ENCODE data around the gene SPEM3.

- TF ChIP-seq, protein P1, sequence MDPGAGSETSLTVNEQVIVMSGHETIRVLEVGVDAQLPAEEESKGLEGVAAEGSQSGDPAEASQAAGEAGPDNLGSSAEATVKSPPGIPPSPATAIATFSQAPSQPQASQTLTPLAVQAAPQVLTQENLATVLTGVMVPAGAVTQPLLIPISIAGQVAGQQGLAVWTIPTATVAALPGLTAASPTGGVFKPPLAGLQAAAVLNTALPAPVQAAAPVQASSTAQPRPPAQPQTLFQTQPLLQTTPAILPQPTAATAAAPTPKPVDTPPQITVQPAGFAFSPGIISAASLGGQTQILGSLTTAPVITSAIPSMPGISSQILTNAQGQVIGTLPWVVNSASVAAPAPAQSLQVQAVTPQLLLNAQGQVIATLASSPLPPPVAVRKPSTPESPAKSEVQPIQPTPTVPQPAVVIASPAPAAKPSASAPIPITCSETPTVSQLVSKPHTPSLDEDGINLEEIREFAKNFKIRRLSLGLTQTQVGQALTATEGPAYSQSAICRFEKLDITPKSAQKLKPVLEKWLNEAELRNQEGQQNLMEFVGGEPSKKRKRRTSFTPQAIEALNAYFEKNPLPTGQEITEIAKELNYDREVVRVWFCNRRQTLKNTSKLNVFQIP (CRISPR knock-in tag; IDR thresholded peaks at IDR 0.05; ENCODE audit: borderline replicate concordance, low read depth) = no peak
- TF ChIP-seq, protein P2, sequence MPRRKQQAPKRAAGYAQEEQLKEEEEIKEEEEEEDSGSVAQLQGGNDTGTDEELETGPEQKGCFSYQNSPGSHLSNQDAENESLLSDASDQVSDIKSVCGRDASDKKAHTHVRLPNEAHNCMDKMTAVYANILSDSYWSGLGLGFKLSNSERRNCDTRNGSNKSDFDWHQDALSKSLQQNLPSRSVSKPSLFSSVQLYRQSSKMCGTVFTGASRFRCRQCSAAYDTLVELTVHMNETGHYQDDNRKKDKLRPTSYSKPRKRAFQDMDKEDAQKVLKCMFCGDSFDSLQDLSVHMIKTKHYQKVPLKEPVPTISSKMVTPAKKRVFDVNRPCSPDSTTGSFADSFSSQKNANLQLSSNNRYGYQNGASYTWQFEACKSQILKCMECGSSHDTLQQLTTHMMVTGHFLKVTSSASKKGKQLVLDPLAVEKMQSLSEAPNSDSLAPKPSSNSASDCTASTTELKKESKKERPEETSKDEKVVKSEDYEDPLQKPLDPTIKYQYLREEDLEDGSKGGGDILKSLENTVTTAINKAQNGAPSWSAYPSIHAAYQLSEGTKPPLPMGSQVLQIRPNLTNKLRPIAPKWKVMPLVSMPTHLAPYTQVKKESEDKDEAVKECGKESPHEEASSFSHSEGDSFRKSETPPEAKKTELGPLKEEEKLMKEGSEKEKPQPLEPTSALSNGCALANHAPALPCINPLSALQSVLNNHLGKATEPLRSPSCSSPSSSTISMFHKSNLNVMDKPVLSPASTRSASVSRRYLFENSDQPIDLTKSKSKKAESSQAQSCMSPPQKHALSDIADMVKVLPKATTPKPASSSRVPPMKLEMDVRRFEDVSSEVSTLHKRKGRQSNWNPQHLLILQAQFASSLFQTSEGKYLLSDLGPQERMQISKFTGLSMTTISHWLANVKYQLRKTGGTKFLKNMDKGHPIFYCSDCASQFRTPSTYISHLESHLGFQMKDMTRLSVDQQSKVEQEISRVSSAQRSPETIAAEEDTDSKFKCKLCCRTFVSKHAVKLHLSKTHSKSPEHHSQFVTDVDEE (CRISPR knock-in tag; IDR thresholded peaks at IDR 0.05) = no peak
- TF ChIP-seq ZFP30 (CRISPR knock-in tag; IDR thresholded peaks at IDR 0.05) = no peak
- no peak for TF ChIP-seq ZNF70 (CRISPR knock-in tag; IDR thresholded peaks at IDR 0.05)
- TF ChIP-seq ARNTL (CRISPR knock-in tag; IDR thresholded peaks at IDR 0.05; ENCODE audit: borderline replicate concordance, low read depth) = no peak
- no peak for TF ChIP-seq CREB5 (CRISPR knock-in tag; IDR thresholded peaks at IDR 0.05; ENCODE audit: low read depth)
- TF ChIP-seq ISL1 (CRISPR knock-in tag; IDR thresholded peaks at IDR 0.05) = no peak
- no peak for TF ChIP-seq ZC3H10 (CRISPR knock-in tag; IDR thresholded peaks at IDR 0.05)
- TF ChIP-seq CSRNP3 (CRISPR knock-in tag; IDR thresholded peaks at IDR 0.05) = no peak
- TF ChIP-seq CSDC2 (CRISPR knock-in tag; IDR thresholded peaks at IDR 0.05) = no peak
- TF ChIP-seq ZFP3 (CRISPR knock-in tag; IDR thresholded peaks at IDR 0.05) = no peak
Observed at GRCh38 chr17:7429722-7430121, 1.1 kb downstream of the SPEM3 start.
